ENCODE measurements around the gene RNF113A. TPM values are rescaled to one million over a fixed set of nuclear protein-coding genes. Genes with fewer than 3 reads are reported as not detected.
"Not testable (repeated sequence)": the region's sequence is repeated elsewhere in the genome, so short reads cannot be mapped to it uniquely, and the experiment has no call there.

RNF113A gene
- total RNA-seq, 3 donors from 2014 or later (not counting 1 experiment from before 2014, with no cell fraction given), result 29.6 to 45.9 (median 34.7) TPM

DNA sequence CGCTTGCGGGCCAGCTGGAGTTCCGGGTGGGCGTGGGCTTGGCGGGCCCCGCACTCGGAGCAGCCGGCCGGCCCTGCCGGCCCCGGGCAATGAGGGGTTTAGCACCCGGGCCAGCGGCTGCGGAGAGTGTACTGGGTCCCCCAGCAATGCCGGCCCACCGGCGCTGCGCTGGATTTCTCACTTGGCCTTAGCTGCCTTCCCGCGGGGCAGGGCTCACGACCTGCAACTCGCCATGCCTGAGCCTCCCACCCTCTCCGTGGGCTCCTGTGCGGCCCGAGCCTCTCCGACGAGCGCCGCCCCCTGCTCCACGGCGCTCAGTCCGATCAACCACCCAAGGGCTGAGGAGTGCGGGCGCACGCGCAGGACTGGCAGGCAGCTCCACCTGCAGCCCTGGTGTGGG lies 19.1 kb upstream of the RNF113A start:
- H3K27me3 ChIP-seq (ENCODE audit: control insufficient read depth, insufficient read depth, low read length); H3K36me3 Mint-ChIP-seq; H3K9me3 Mint-ChIP-seq; H3K36me3 ChIP-seq (ENCODE audit: control insufficient read depth, insufficient read depth, low read length); DNase-seq; H3K27me3 Mint-ChIP-seq (ENCODE audit: low read depth in 2 of 2); H3K27ac Mint-ChIP-seq; H3K9me3 ChIP-seq (ENCODE audit: control insufficient read depth, insufficient read depth, low read length); H3K4me3 ChIP-seq (ENCODE audit: low read length); H3K4me1 Mint-ChIP-seq; H3K27ac ChIP-seq (ENCODE audit: low read length); intact Hi-C loops (cut with micrococcal nuclease); H3K4me3 Mint-ChIP-seq; ATAC-seq: not testable (repeated sequence)
- 91% methylated on average over 27 of the region's 36 CpGs for WGBS (ENCODE audit: insufficient coverage)
- peaks cover 18% of the 10 kb centered on the region for H3K4me1 ChIP-seq (ENCODE audit: control insufficient read depth, insufficient read depth, low read length)

DNA sequence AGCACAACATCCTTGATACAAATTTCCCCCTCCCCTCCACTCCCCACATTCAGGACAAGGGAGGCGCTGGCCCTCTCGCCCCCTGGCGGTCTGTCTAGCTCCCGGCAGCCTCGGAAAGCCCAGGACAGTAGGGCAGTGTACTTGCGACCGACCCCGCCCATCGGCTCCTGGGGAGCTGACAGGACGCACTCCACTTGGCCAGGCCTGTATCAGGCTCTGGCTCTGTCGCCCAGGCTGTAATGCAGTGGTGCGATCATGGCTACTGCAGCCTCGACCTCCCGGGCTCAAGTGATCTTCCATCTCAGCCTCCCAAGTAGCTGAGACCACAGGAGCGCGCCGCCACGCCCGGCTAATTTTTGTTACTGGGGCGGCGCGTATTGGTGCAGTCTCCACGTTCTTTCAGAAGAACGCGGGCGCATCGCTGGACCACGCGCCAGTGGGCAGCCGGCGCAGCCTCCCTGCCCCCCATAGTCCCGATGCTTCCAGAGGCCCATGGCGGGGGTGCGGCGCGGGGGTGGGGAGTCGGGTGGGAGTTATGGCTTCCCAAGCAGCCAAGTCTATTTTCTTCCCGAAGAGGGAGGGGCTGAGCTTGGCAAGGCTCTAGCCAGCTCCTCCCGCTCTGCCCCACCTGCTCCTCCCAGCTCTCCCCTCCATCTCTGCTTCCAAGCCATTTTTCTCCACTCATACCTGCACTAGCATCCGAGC lies 16.3 kb upstream of the RNF113A start:
- H3K27ac Mint-ChIP-seq, result no peak overlapping the region

DNA sequence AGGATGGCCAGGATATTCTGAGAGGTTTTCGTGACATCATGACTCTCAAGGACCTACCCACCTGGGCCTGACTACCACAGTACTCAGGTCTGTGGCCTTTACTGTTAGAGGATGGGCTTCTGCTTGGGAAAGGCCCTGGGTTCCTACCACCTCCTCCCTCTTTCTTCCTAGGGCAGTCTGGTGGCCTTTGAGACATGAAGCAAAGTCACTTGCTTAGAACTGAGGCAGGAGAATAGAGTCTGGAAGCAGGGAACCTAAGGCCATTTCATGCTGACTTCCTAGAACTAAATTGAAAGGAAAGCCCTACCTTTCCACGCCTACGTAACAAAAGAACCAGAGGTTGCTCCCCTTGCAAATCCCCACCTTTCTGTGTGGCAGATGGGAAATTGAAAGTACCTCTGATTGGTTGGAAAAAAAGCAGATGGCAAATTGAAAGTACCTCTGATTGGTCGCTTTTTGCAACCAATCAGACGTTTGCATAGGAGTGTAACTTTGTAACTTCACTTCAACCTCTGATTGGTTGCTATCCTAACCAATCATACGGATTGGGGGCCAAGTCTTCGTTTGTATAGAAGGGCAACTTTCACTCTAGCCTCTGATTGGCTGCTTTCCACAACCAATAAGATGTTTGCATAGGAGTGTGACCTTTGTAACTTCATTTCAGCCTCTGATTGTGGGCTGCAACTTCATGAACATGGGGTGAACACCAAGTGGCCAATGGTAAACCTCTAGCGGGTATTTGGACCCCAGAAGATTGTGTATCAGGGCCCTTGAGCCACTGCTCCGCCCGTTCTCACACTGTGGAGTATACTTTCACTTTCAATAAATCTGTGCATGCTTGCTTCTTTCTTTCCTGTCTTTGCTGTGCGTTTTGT lies 14.3 kb upstream of the RNF113A start:
- H3K4me3 ChIP-seq (ENCODE audit: low read length), result no peak overlapping the region
- TF ChIP-seq, protein P1, sequence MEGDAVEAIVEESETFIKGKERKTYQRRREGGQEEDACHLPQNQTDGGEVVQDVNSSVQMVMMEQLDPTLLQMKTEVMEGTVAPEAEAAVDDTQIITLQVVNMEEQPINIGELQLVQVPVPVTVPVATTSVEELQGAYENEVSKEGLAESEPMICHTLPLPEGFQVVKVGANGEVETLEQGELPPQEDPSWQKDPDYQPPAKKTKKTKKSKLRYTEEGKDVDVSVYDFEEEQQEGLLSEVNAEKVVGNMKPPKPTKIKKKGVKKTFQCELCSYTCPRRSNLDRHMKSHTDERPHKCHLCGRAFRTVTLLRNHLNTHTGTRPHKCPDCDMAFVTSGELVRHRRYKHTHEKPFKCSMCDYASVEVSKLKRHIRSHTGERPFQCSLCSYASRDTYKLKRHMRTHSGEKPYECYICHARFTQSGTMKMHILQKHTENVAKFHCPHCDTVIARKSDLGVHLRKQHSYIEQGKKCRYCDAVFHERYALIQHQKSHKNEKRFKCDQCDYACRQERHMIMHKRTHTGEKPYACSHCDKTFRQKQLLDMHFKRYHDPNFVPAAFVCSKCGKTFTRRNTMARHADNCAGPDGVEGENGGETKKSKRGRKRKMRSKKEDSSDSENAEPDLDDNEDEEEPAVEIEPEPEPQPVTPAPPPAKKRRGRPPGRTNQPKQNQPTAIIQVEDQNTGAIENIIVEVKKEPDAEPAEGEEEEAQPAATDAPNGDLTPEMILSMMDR (IDR thresholded peaks at IDR 0.05), result no peak
- Mint-ChIP-seq H3K4me1 (peaks cover 6% of the 10 kb centered on the region in 2 donors), H3K27me3 (ENCODE audit: low read depth in 2 of 2) (no peaks in the 10 kb centered on the region), H3K4me3 (peak overlapping the region; percentile 55), H3K27ac (no peak overlapping the region), H3K9me3 (no peaks in the 10 kb centered on the region), H3K36me3 (no peaks in the 10 kb centered on the region)
- intact Hi-C loops (cut with micrococcal nuclease), result loop anchor here (5.0 kb wide), 1 partner anchor 368 kb away; no protein-coding TSS in a partner anchor
- ATAC-seq (peak in 2 of 3 donors; percentile 56 to 64), DNase-seq (peak in 1 of 2 donors; percentile 57)
- 70% methylated on average over 8 of the region's 11 CpGs for WGBS (ENCODE audit: insufficient coverage)
- no peaks in the 10 kb centered on the region for H3K27me3 ChIP-seq (ENCODE audit: control insufficient read depth, insufficient read depth, low read length)
- no peaks in the 10 kb centered on the region for H3K9me3 ChIP-seq (ENCODE audit: control insufficient read depth, insufficient read depth, low read length)
- no peak overlapping the region for H3K27ac ChIP-seq (ENCODE audit: low read length)
- H3K4me1 ChIP-seq (ENCODE audit: control insufficient read depth, insufficient read depth, low read length), result peaks cover 18% of the 10 kb centered on the region
- H3K36me3 ChIP-seq (ENCODE audit: control insufficient read depth, insufficient read depth, low read length), result no peaks in the 10 kb centered on the region

More for the DNA sequence above, 16.3 kb upstream of the RNF113A start:
- 16% methylated on average over 39 of the region's 40 CpGs for WGBS (ENCODE audit: insufficient coverage)
- peaks cover 18% of the 10 kb centered on the region for H3K4me1 ChIP-seq (ENCODE audit: control insufficient read depth, insufficient read depth, low read length)
- H3K27ac ChIP-seq (ENCODE audit: low read length), result no peak overlapping the region
- no peaks in the 10 kb centered on the region for H3K36me3 ChIP-seq (ENCODE audit: control insufficient read depth, insufficient read depth, low read length)
- H3K4me3 ChIP-seq (ENCODE audit: low read length), result peak overlapping the region; percentile 24
- no peaks in the 10 kb centered on the region for H3K36me3 Mint-ChIP-seq
- no peaks in the 10 kb centered on the region for H3K9me3 Mint-ChIP-seq
- H3K27me3 ChIP-seq (ENCODE audit: control insufficient read depth, insufficient read depth, low read length), result no peaks in the 10 kb centered on the region
- TF ChIP-seq, protein P1 (IDR thresholded peaks at IDR 0.05), result peak; percentile 51
- intact Hi-C loops (cut with micrococcal nuclease), result loop anchor here (5.0 kb wide), 1 partner anchor 371 kb away; no protein-coding TSS in a partner anchor
- peak; percentile 38 to 74 for DNase-seq
- peaks cover 6% of the 10 kb centered on the region in 2 donors for H3K4me1 Mint-ChIP-seq
- peak overlapping the region; percentile 25 for H3K4me3 Mint-ChIP-seq
- no peaks in the 10 kb centered on the region for H3K27me3 Mint-ChIP-seq (ENCODE audit: low read depth in 2 of 2)
- no peaks in the 10 kb centered on the region for H3K9me3 ChIP-seq (ENCODE audit: control insufficient read depth, insufficient read depth, low read length)
- peak; percentile 78 to 93 (median 87) for ATAC-seq

Data from natural killer cell (primary cell).